K562 (cell line): ENCODE data around the gene TMEM248. TPM values are rescaled to one million over a fixed set of nuclear protein-coding genes. Genes with fewer than 3 reads are reported as not detected.

Source experiments
- HDAC2 ChIP-seq: fragments of 450-650 bp; IDR thresholded peaks from 2 replicates; pipeline ENCODE4 v1.6.1; 2016; ENCODE audit warnings: mild to moderate bottlenecking
- HDAC3 ChIP-seq: fragments of 450-650 bp; IDR thresholded peaks from 2 replicates; pipeline ENCODE4 v1.6.1; 2018; ENCODE audit warnings: borderline replicate concordance, mild to moderate bottlenecking, moderate library complexity; ENCODE audit not compliant: partially characterized antibody
- MAFG ChIP-seq: fragments of 450-650 bp; conservative IDR thresholded peaks from 2 replicates; pipeline ENCODE4 v1.6.1; 2016; ENCODE audit warnings: missing genetic modification characterization, missing compliant biosample characterization
- NELFE ChIP-seq: IDR thresholded peaks from 2 replicates; pipeline ENCODE4 v1.6.1; 2011; ENCODE audit warnings: mild to moderate bottlenecking; ENCODE audit not compliant: insufficient read depth, insufficient read length
- NR2C1 ChIP-seq, 2 experiments: fragments of 450-650 bp; IDR thresholded peaks; 2 replicates each; pipeline ENCODE4 v1.6.1; 2017; ENCODE audit warnings: mild to moderate bottlenecking in 2 of 2, antibody characterized with exemption in 1 of 2, inconsistent platforms in 1 of 2, missing compliant biosample characterization in 1 of 2, missing genetic modification characterization in 1 of 2
- PBX2 ChIP-seq, 2 experiments: IDR thresholded peaks in 1 of 2; conservative IDR thresholded peaks in 1 of 2; 2 replicates each; pipeline ENCODE4 v1.6.1; 2016; ENCODE audit warnings: low read depth in 2 of 2, mild to moderate bottlenecking in 1 of 2, missing compliant biosample characterization in 1 of 2, missing genetic modification characterization in 1 of 2, moderate library complexity in 1 of 2
- SRSF3 ChIP-seq: fragments of 200-400 bp; formaldehyde crosslinking; IDR thresholded peaks from 2 replicates; pipeline ENCODE4 v1.6.1; 2016; ENCODE audit warnings: mild to moderate bottlenecking, low read length, moderate library complexity; ENCODE audit not compliant: insufficient read depth
- TSC22D4 ChIP-seq: fragments of 450-650 bp; IDR thresholded peaks from 2 replicates; pipeline ENCODE4 v1.6.1; 2016; ENCODE audit warnings: missing genetic modification characterization, missing biosample characterization, control low read depth
- ZNF212 ChIP-seq: fragments of 450-650 bp; formaldehyde crosslinking; IDR thresholded peaks from 2 replicates; pipeline ENCODE4 v1.4.0; 2020; ENCODE audit warnings: mild to moderate bottlenecking
- ZNF75A ChIP-seq: fragments of 450-650 bp; formaldehyde crosslinking; IDR thresholded peaks from 2 replicates; pipeline ENCODE4 v1.4.0; 2020; ENCODE audit warnings: mild to moderate bottlenecking
- ZNF766 ChIP-seq: fragments of 200-800 bp; sonication (Bioruptor generic); conservative IDR thresholded peaks from 2 replicates; pipeline ENCODE4 v1.6.1; 2016; ENCODE audit warnings: missing genetic modification characterization, missing compliant biosample characterization
- polyA plus RNA-seq, 8 experiments: library from polyadenylated mRNA; depleted of rRNA in 4 of 8; stranded (reverse) in 5 of 8; unstranded in 3 of 8; fragments of >200 nt; fragmentation: Nextera tagmentation in 2 of 8; fragmentation: Illumina TruSeq in 1 of 8; extraction: Ambion mirVana in 2 of 8; extraction: Trizol in 1 of 8; gene quantifications; 2 replicates each; pipeline versions ENCODE4 v1.2.1 to v1.2.3, GENCODE V29; 2011 to 2014; ENCODE audit warnings: inconsistent platforms in 1 of 8, missing spikeins in 1 of 8
- total RNA-seq, 7 experiments: library from RNA; depleted of rRNA in 6 of 7; stranded (reverse); fragments of >200 nt in 6 of 7; fragmentation: Illumina TruSeq in 2 of 7; extraction: Trizol in 2 of 7; gene quantifications; 2 replicates each; pipeline versions ENCODE4 v1.2.1 to v1.2.3, GENCODE V29; 2011 to 2021; ENCODE audit warnings: low replicate concordance in 1 of 7
- TF ChIP-seq, protein P1 (sequence below), 2 experiments: fragments of 450-650 bp in 1 of 2; IDR thresholded peaks; 2 replicates each; pipeline ENCODE4 v1.6.1; 2011 to 2017; ENCODE audit warnings: low read depth in 2 of 2, antibody characterized with exemption in 1 of 2, borderline replicate concordance in 1 of 2, low read length in 1 of 2, mild to moderate bottlenecking in 1 of 2, mixed read lengths in 1 of 2; ENCODE audit not compliant: control insufficient read depth in 1 of 2
- TF ChIP-seq, protein P2 (sequence below): fragments of 250-450 bp; sonication (Bioruptor Pico); IDR thresholded peaks from 2 replicates; pipeline ENCODE4 v1.8.0; 2021; ENCODE audit warnings: borderline replicate concordance, mild to moderate bottlenecking, moderate library complexity; ENCODE audit not compliant: poor library complexity, severe bottlenecking
- TF ChIP-seq, protein P3 (sequence below): fragments of 450-650 bp; IDR thresholded peaks from 2 replicates; pipeline ENCODE4 v1.6.1; 2014; ENCODE audit warnings: low read depth, mild to moderate bottlenecking, moderate library complexity, borderline replicate concordance
- TF ChIP-seq, protein P4 (sequence below): fragments of 450-650 bp; IDR thresholded peaks from 2 replicates; pipeline ENCODE4 v1.6.1; 2017; ENCODE audit warnings: antibody characterized with exemption

TMEM248 gene
- total and polyA plus RNA-seq, 9 of the 15 experiments (the other 6 are each of a cell fraction or from before 2014, with no cell fraction given), result 6.3 to 132 (median 64.4) TPM

DNA sequence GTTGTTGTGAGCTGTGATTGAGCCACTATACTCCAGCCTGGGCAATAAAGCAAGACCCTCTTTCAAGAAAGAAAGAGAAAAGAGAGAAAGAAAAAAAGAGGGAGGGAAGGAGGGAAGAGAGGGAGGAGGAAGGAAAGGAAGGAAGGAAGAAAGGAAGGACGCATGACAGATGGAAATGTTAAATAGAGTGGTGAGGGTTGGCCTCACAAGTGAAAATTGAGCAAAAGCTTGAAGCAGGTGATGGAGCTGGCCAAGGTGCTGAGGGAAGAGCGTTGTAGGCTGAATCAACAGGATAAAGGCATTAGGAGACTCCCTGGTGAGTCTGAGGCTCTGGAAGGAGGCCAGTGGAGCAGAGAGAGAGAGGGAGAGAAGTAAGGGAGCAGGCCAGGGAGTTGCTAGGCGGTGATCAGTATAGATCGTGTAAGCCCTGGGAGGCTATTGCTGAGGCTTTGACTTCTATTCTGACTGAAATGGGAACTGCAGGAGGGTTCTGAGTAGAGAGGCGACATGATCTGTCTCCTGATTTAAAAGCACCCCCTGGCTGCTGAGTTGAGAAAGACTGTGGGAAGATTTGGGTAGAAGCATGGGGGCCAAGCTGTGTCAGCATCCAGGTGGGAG lies 26.5 kb upstream of the TMEM248 start (continued):
- TF ChIP-seq, protein P1, sequence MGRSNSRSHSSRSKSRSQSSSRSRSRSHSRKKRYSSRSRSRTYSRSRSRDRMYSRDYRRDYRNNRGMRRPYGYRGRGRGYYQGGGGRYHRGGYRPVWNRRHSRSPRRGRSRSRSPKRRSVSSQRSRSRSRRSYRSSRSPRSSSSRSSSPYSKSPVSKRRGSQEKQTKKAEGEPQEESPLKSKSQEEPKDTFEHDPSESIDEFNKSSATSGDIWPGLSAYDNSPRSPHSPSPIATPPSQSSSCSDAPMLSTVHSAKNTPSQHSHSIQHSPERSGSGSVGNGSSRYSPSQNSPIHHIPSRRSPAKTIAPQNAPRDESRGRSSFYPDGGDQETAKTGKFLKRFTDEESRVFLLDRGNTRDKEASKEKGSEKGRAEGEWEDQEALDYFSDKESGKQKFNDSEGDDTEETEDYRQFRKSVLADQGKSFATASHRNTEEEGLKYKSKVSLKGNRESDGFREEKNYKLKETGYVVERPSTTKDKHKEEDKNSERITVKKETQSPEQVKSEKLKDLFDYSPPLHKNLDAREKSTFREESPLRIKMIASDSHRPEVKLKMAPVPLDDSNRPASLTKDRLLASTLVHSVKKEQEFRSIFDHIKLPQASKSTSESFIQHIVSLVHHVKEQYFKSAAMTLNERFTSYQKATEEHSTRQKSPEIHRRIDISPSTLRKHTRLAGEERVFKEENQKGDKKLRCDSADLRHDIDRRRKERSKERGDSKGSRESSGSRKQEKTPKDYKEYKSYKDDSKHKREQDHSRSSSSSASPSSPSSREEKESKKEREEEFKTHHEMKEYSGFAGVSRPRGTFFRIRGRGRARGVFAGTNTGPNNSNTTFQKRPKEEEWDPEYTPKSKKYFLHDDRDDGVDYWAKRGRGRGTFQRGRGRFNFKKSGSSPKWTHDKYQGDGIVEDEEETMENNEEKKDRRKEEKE (IDR thresholded peaks at IDR 0.05; ENCODE audit: borderline replicate concordance in 1 of 2, control insufficient read depth in 1 of 2, low read depth in 2 of 2, low read length in 1 of 2), result no peak
- TF ChIP-seq ZNF212 (CRISPR knock-in tag) (no peak), HDAC3 (no peak), NR2C1 (IDR thresholded peaks at IDR 0.05) (no peak), NR2C1 (tag; IDR thresholded peaks at IDR 0.05) (0 out of 2 replicates have a peak, but pooled peaks have one; percentile 27), ZNF766 (0 out of 2 replicates have a peak, but pooled peaks have one; percentile 58), TSC22D4 (no peak), HDAC2 (peak; percentile 62; the same call in 1 of the 2 replicates), NELFE (no peak), PBX2 (CRISPR knock-in tag; IDR thresholded peaks at IDR 0.05; ENCODE audit: low read depth) (no peak), PBX2 (tag; conservative IDR thresholded peaks at IDR 0.05; ENCODE audit: low read depth) (no peak), ZNF75A (CRISPR knock-in tag) (no peak), SRSF3 (no peak), MAFG (tag) (no peak)
- TF ChIP-seq, protein P2, sequence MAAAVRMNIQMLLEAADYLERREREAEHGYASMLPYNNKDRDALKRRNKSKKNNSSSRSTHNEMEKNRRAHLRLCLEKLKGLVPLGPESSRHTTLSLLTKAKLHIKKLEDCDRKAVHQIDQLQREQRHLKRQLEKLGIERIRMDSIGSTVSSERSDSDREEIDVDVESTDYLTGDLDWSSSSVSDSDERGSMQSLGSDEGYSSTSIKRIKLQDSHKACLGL (CRISPR knock-in tag), result no peak
- TF ChIP-seq, protein P3, sequence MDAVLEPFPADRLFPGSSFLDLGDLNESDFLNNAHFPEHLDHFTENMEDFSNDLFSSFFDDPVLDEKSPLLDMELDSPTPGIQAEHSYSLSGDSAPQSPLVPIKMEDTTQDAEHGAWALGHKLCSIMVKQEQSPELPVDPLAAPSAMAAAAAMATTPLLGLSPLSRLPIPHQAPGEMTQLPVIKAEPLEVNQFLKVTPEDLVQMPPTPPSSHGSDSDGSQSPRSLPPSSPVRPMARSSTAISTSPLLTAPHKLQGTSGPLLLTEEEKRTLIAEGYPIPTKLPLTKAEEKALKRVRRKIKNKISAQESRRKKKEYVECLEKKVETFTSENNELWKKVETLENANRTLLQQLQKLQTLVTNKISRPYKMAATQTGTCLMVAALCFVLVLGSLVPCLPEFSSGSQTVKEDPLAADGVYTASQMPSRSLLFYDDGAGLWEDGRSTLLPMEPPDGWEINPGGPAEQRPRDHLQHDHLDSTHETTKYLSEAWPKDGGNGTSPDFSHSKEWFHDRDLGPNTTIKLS, result no peak
- TF ChIP-seq, protein P4, sequence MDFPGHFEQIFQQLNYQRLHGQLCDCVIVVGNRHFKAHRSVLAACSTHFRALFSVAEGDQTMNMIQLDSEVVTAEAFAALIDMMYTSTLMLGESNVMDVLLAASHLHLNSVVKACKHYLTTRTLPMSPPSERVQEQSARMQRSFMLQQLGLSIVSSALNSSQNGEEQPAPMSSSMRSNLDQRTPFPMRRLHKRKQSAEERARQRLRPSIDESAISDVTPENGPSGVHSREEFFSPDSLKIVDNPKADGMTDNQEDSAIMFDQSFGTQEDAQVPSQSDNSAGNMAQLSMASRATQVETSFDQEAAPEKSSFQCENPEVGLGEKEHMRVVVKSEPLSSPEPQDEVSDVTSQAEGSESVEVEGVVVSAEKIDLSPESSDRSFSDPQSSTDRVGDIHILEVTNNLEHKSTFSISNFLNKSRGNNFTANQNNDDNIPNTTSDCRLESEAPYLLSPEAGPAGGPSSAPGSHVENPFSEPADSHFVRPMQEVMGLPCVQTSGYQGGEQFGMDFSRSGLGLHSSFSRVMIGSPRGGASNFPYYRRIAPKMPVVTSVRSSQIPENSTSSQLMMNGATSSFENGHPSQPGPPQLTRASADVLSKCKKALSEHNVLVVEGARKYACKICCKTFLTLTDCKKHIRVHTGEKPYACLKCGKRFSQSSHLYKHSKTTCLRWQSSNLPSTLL, result no peak
